Skeletal muscle tissue (tissue), 1 donor: Measurements from ENCODE around the gene B3GNT9. TPM values are rescaled to one million over a fixed set of nuclear protein-coding genes. Genes with fewer than 3 reads are reported as not detected.

Experiments used
- total RNA-seq: library from RNA; depleted of rRNA; stranded (reverse); fragments of >200 nt; gene quantifications from one replicate; pipeline ENCODE4 v1.2.3, GENCODE V29; 2014

B3GNT9 gene
- total RNA-seq, 1 donor from 2014 or later = 7.8 TPM

Other genes starting within 250 kb of the B3GNT9 start
- gene CDH16, start 232.1 kb downstream of the B3GNT9 start, total RNA-seq = not detected
- gene RRAD, start 225.5 kb downstream of the B3GNT9 start, total RNA-seq = 19.3 TPM
- 95.0 TPM for gene CIAO2B, start 216.6 kb downstream of the B3GNT9 start, total RNA-seq
- gene CES2, start 215.5 kb downstream of the B3GNT9 start, total RNA-seq = 15.7 TPM
- 0.52 TPM for gene CES3, start 189.7 kb downstream of the B3GNT9 start, total RNA-seq
- 1.0 TPM for gene CES4A, start 162.4 kb downstream of the B3GNT9 start, total RNA-seq
- gene CBFB, start 121.8 kb downstream of the B3GNT9 start, total RNA-seq = 33.9 TPM
- gene PHAF1, start 41.1 kb downstream of the B3GNT9 start, total RNA-seq = 17.7 TPM
- gene TRADD, start 8.9 kb upstream of the B3GNT9 start, total RNA-seq = 6.3 TPM
- gene FBXL8, start 9.0 kb upstream of the B3GNT9 start, total RNA-seq = 1.6 TPM
- 3.7 TPM for gene HSF4, start 13.7 kb upstream of the B3GNT9 start, total RNA-seq
- 11.0 TPM for gene NOL3, start 19.5 kb upstream of the B3GNT9 start, total RNA-seq
- 5.2 TPM for gene MATCAP1, start 33.0 kb upstream of the B3GNT9 start, total RNA-seq
- 5.2 TPM for gene EXOC3L1, start 39.1 kb upstream of the B3GNT9 start, total RNA-seq
- 32.4 TPM for gene E2F4, start 41.2 kb upstream of the B3GNT9 start, total RNA-seq
- not detected for gene ELMO3, start 48.1 kb upstream of the B3GNT9 start, total RNA-seq
- 24.5 TPM for gene TMEM208, start 76.1 kb upstream of the B3GNT9 start, total RNA-seq
- gene FHOD1, start 96.5 kb upstream of the B3GNT9 start, total RNA-seq = 5.2 TPM
- gene SLC9A5, start 98.0 kb upstream of the B3GNT9 start, total RNA-seq = not detected
- 7.3 TPM for gene PLEKHG4, start 128.5 kb upstream of the B3GNT9 start, total RNA-seq
- gene KCTD19, start 175.7 kb upstream of the B3GNT9 start, total RNA-seq = not detected
- not detected for gene LRRC36, start 175.8 kb upstream of the B3GNT9 start, total RNA-seq
- 135 TPM for gene TPPP3, start 242.5 kb upstream of the B3GNT9 start, total RNA-seq